ENCODE results near the gene NEO1. TPM values are rescaled to one million over a fixed set of nuclear protein-coding genes. Genes with fewer than 3 reads are reported as not detected.

NEO1 gene
- total RNA-seq, 4 donors from 2014 or later, result 27.1 to 39.6 (median 28.8) TPM

DNA sequence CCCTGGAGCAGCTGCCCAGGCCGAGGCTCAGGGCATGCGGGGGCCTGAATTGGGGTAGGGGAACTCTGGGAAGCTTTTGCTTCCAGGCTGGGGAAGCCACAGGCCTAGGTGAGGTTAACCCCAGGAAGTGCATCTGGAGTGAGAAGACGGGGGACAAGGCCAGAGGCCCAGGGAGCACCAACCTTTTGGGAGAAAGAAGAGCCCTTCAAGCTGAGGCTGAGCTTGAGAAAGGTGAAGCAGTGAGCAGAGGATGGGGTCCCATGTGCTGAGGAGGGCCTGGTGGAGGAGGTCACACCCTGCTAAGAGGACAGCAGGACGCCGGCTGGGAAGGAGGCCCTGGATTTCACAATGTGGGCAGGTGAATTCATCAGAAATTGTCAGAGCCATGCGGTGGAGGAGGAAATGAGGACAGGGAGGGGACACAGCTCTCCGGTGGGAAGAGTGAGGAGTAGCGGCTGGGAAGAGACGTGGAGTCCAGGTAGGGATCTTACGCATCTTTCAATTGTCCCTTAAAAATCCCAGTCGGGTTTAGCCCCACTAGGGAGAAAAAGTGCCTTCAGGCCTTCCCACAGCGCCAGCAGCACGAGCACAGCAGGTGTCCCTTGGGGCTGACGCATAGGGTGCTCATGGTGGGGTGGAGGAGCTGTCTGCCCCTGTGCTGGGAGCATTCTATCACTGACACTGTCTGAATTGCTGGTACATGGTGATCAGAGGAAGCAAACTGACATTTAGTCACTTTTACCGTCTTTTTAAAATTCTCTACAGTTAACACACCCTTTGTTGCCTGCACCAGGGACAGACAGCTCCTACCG lies 265.6 kb downstream of the NEO1 start:
- 80 to 81% methylated on average over 16 of the region's 16 CpGs for WGBS, 2 donors
- Histone ChIP-seq H3K4me1 (no peaks in the 10 kb centered on the region), H3K4me3 (replicated peaks in 1 of 3) (no peak overlapping the region), H3K9me3 (no peaks in the 10 kb centered on the region), H3K27me3 (no peaks in the 10 kb centered on the region), H3K36me3 (no peaks in the 10 kb centered on the region), H3K27ac (no peak overlapping the region)
- no peak for DNase-seq
- no peak for TF ChIP-seq POLR2A (IDR thresholded peaks at IDR 0.05)
- TF ChIP-seq, protein P1, sequence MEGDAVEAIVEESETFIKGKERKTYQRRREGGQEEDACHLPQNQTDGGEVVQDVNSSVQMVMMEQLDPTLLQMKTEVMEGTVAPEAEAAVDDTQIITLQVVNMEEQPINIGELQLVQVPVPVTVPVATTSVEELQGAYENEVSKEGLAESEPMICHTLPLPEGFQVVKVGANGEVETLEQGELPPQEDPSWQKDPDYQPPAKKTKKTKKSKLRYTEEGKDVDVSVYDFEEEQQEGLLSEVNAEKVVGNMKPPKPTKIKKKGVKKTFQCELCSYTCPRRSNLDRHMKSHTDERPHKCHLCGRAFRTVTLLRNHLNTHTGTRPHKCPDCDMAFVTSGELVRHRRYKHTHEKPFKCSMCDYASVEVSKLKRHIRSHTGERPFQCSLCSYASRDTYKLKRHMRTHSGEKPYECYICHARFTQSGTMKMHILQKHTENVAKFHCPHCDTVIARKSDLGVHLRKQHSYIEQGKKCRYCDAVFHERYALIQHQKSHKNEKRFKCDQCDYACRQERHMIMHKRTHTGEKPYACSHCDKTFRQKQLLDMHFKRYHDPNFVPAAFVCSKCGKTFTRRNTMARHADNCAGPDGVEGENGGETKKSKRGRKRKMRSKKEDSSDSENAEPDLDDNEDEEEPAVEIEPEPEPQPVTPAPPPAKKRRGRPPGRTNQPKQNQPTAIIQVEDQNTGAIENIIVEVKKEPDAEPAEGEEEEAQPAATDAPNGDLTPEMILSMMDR (IDR thresholded peaks at IDR 0.05), result no peak
- intact Hi-C loops (cut with DNase I), result no loop called here

DNA sequence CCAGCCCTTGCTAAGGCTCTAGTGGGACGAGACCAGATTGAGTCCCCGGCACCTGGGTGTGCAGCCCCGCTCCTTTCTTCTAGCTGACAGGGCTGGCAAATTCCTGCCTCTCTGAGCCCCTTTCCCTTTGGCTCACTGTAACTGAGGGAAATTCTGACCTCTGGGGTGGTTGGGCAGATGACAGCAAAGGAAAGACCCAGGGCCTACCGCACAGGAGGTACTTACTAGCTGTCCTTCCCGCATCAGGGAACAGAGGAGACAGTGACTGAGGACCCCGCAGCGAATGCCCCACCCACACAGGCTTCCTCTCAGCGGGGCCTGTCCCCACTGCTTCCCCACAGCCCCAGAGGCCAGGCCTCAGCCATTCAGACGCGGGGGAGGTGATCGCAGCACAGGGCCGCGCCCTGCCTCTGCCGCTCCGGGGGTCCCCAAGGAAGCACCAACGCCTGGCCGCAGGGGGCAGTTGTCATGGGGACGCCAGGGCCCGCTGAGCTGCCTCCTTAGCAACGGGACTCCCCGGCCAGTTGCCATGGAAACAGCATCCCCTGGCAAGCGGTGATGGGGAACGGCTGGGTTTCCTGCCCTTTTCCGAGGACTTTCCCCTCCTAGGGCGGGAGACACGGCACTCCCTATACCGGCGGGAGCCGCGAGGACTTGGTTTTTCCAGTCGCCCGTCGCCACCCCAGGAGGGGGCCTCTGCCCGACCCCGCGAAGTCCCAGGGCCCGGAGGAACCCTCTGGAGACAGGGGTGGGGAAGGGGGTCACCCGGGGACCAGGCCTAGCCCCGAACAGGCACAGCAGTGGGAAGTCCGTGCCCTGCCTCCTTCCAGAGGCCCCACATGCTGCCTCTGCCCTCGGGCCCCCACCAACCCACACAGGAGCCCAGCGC lies 266.4 kb downstream of the NEO1 start:
- Histone ChIP-seq H3K4me1 (no peaks in the 10 kb centered on the region), H3K27me3 (no peaks in the 10 kb centered on the region), H3K4me3 (replicated peaks in 1 of 3) (no peak overlapping the region)

DNA sequence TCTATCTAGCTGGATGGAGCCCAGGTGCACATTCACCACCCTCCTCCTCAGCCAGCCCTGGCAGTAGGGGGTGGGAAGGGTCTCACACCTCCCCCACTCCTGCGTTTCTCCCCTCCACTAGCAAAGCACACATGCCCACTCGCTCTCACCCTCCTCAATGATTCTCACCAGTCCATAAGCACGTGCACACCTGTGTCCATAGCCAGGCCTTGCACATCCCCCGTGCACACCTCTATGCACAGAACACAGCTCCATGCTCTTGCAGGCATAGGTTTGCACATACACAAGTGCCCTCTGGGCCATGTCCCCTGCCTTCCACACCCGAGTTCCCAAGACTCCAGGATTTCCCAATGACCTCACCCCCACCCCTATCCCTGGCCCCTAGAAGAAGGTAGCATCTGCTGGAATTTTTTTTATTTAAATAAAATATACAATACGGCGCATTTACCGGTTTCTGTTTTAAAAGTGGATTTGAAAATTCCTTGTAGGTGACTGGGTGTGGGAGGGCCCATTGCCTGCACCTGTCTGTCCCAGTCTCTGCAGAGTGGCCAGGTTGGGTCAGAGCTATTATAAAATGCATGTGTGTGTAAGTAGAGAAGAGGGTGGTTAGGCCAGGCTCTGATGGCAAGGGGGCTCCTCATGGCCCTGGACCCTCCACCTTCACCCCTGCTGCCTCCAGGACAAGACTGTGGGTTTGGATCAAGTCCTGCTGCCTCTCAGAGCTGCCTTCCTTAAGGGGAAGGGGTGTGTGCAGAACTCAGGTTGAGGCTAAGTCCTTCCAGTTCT lies 267.4 kb downstream of the NEO1 start:
- H3K4me1 ChIP-seq, result no peaks in the 10 kb centered on the region
- no peak overlapping the region for H3K4me3 ChIP-seq (replicated peaks in 1 of 3)
- TF ChIP-seq POLR2A (IDR thresholded peaks at IDR 0.05), result no peak
- TF ChIP-seq, protein P1 (IDR thresholded peaks at IDR 0.05), result no peak
- intact Hi-C loops (cut with DNase I), result no loop called here
- no peak overlapping the region for H3K27ac ChIP-seq
- DNase-seq, result no peak
- 72 to 78% methylated on average over 8 of the region's 8 CpGs for WGBS, 2 donors
- H3K36me3 ChIP-seq, result no peaks in the 10 kb centered on the region
- no peaks in the 10 kb centered on the region for H3K9me3 ChIP-seq
- H3K27me3 ChIP-seq, result no peaks in the 10 kb centered on the region

More for the DNA sequence above, 266.4 kb downstream of the NEO1 start:
- H3K36me3 ChIP-seq, result no peaks in the 10 kb centered on the region
- no peak for DNase-seq
- H3K9me3 ChIP-seq, result no peaks in the 10 kb centered on the region
- no peak for TF ChIP-seq POLR2A (IDR thresholded peaks at IDR 0.05)
- TF ChIP-seq, protein P1 (IDR thresholded peaks at IDR 0.05), result no peak
- intact Hi-C loops (cut with DNase I), result no loop called here
- H3K27ac ChIP-seq, result no peak overlapping the region
- 24 to 57% methylated on average over 6 to 24 of the region's 42 CpGs for WGBS, 2 donors

DNA sequence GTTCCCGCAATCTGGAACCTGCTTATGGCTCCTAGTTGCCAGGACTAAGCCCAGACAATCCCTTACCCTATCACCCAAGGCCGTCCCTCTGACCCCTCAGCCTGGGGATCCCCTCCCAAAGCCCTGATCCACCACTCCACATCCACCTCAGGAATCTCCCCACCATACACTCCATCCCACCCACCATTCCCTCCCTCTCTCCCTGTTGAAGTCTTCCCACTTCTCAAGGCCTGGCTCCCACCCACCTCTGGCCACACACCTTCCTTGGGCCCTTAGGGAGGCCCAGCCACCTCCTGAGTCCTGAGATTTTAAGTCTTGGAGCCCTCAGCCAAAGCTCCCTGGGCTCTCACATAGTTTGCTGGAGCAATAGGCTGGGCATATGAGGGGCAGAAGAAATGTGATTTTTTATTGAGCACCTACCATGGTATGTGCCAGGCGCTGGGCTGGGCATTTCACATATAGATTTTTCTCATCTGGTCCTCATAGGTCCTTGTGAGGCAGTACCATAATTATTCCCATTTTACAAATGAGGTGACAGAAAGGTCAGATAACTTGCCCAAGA lies 268.4 kb downstream of the NEO1 start:
- Histone ChIP-seq H3K36me3 (no peaks in the 10 kb centered on the region), H3K27me3 (no peaks in the 10 kb centered on the region), H3K27ac (no peak overlapping the region), H3K4me1 (no peaks in the 10 kb centered on the region), H3K9me3 (no peaks in the 10 kb centered on the region), H3K4me3 (replicated peaks in 1 of 3) (no peak overlapping the region)
- TF ChIP-seq POLR2A (IDR thresholded peaks at IDR 0.05), result no peak
- TF ChIP-seq, protein P1 (IDR thresholded peaks at IDR 0.05), result no peak
- DNase-seq, result no peak
- 89% methylated on average over 3 of the region's 3 CpGs for WGBS, 2 donors
- intact Hi-C loops (cut with DNase I), result no loop called here
